NCI-H128 (cell line): ENCODE data around the gene ZFP3.
"Not testable (repeated sequence)": the region's sequence is repeated elsewhere in the genome, so short reads cannot be mapped to it uniquely, and the experiment has no call there.

Experiments used
- DNase-seq: peaks from one replicate; lab custom pipeline; 2025; ENCODE audit not compliant: unreplicated experiment; lab: John Stamatoyannopoulos, UW

The ZFP3 gene

GRCh38 chr17:5124125-5124760 lies 46.0 kb downstream of the ZFP3 start:
- DNase-seq: not testable (repeated sequence)

GRCh38 chr17:5124896-5125295 lies 46.6 kb downstream of the ZFP3 start:
- not testable (repeated sequence) for DNase-seq

GRCh38 chr17:5126719-5127488 lies 48.6 kb downstream of the ZFP3 start:
- DNase-seq: no peak

- no peak for DNase-seq
These were observed 49.6 kb downstream of the ZFP3 start for GRCh38 chr17:5127910-5128309.

GRCh38 chr17:5128387-5128786 lies 50.1 kb downstream of the ZFP3 start:
- DNase-seq: not testable (repeated sequence)

GRCh38 chr17:5128905-5129535 lies 50.8 kb downstream of the ZFP3 start:
- no peak for DNase-seq

- DNase-seq: not testable (repeated sequence)
These were observed 51.5 kb downstream of the ZFP3 start for GRCh38 chr17:5129770-5130169.

GRCh38 chr17:5130261-5130660 lies 52.0 kb downstream of the ZFP3 start:
- not testable (repeated sequence) for DNase-seq

- DNase-seq: not testable (repeated sequence)
These were observed 52.4 kb downstream of the ZFP3 start for GRCh38 chr17:5130687-5131086.

- DNase-seq: no peak
These were observed 53.0 kb downstream of the ZFP3 start for GRCh38 chr17:5131146-5131715.

- DNase-seq: not testable (repeated sequence)
These were observed 53.7 kb downstream of the ZFP3 start for GRCh38 chr17:5131799-5132502.

- not testable (repeated sequence) for DNase-seq
These were observed 54.4 kb downstream of the ZFP3 start for GRCh38 chr17:5132503-5133225.

- DNase-seq: no peak
These were observed 55.0 kb downstream of the ZFP3 start for GRCh38 chr17:5133311-5133710.

GRCh38 chr17:5133961-5134360 lies 55.7 kb downstream of the ZFP3 start:
- not testable (repeated sequence) for DNase-seq

- DNase-seq: not testable (repeated sequence)
These were observed 56.3 kb downstream of the ZFP3 start for GRCh38 chr17:5134571-5134970.

GRCh38 chr17:5135131-5135712 lies 57.0 kb downstream of the ZFP3 start:
- not testable (repeated sequence) for DNase-seq

GRCh38 chr17:5135726-5136579 lies 57.7 kb downstream of the ZFP3 start:
- DNase-seq: no peak

- not testable (repeated sequence) for DNase-seq
These were observed 58.5 kb downstream of the ZFP3 start for GRCh38 chr17:5136580-5137412.
